GM18526 (cell line): ENCODE data around the gene NPR2.

Experiments
- POLR2A ChIP-seq: IDR thresholded peaks from 3 replicates; pipeline ENCODE4 v1.6.1; 2011; ENCODE audit not compliant: insufficient read length; ENCODE audit errors: extremely low read depth

NPR2 gene

GRCh38 chr9:35829764-35830096 lies 38.3 kb downstream of the NPR2 start:
- TF ChIP-seq POLR2A, result no peak

- TF ChIP-seq POLR2A, result no peak
Observed at GRCh38 chr9:35831040-35831439, 39.6 kb downstream of the NPR2 start.

- TF ChIP-seq POLR2A, result no peak
Observed at GRCh38 chr9:35832814-35833213, 41.4 kb downstream of the NPR2 start.

GRCh38 chr9:35834260-35835215 lies 43.1 kb downstream of the NPR2 start:
- no peak for TF ChIP-seq POLR2A

- TF ChIP-seq POLR2A, result no peak
Observed at GRCh38 chr9:35835216-35835632, 43.8 kb downstream of the NPR2 start.

GRCh38 chr9:35835766-35836165 lies 44.4 kb downstream of the NPR2 start:
- TF ChIP-seq POLR2A, result no peak

GRCh38 chr9:35836595-35836994 lies 45.2 kb downstream of the NPR2 start:
- no peak for TF ChIP-seq POLR2A

GRCh38 chr9:35839926-35840325 lies 48.5 kb downstream of the NPR2 start:
- no peak for TF ChIP-seq POLR2A

- TF ChIP-seq POLR2A, result no peak
Observed at GRCh38 chr9:35840881-35841644, 49.7 kb downstream of the NPR2 start.

GRCh38 chr9:35841645-35841900 lies 50.2 kb downstream of the NPR2 start:
- no peak for TF ChIP-seq POLR2A

- no peak for TF ChIP-seq POLR2A
Observed at GRCh38 chr9:35842020-35842745, 50.8 kb downstream of the NPR2 start.

- TF ChIP-seq POLR2A, result no peak
Observed at GRCh38 chr9:35842795-35843194, 51.4 kb downstream of the NPR2 start.

- no peak for TF ChIP-seq POLR2A
Observed at GRCh38 chr9:35844628-35845270, 53.4 kb downstream of the NPR2 start.

- no peak for TF ChIP-seq POLR2A
Observed at GRCh38 chr9:35845824-35846771, 54.7 kb downstream of the NPR2 start.
